Effector memory CD8-positive, alpha-beta T cell (primary cell): ENCODE results near the gene ARFGAP2.

Source experiments
- ATAC-seq: fragments of 150-1000 bp; cut with Tn5 transposase; replicated peaks from 2 replicates; pipeline ENCODE4 v1.10.0; 2021; ENCODE audit warnings: mild to moderate bottlenecking, moderate library complexity
- DNase-seq, 3 experiments: peaks; one replicate each; pipeline ENCODE4 v3.0.0; 2021
- H3K27ac Mint-ChIP-seq, 2 donors: one replicate each; pipeline ENCODE4 v1.8.0; 2022; ENCODE audit warnings: mild to moderate bottlenecking in 2 of 2, mixed read lengths in 2 of 2, moderate library complexity in 2 of 2
- H3K27me3 Mint-ChIP-seq, 2 donors: one replicate each; pipeline ENCODE4 v1.8.0; 2022; ENCODE audit warnings: mixed read lengths in 2 of 2
- H3K36me3 Mint-ChIP-seq: one replicate; pipeline ENCODE4 v1.8.0; 2022; ENCODE audit warnings: mild to moderate bottlenecking, moderate library complexity, mixed read lengths; ENCODE audit not compliant: insufficient read depth
- H3K4me1 Mint-ChIP-seq, 2 donors: one replicate each; pipeline ENCODE4 v1.8.0; 2022; ENCODE audit warnings: low read depth in 2 of 2, mixed read lengths in 2 of 2
- H3K4me3 Mint-ChIP-seq, 2 donors: one replicate each; pipeline ENCODE4 v1.8.0; 2022; ENCODE audit warnings: mild to moderate bottlenecking in 2 of 2, mixed read lengths in 2 of 2, moderate library complexity in 2 of 2
- H3K9me3 Mint-ChIP-seq, 2 donors: one replicate each; pipeline ENCODE4 v1.8.0; 2022; ENCODE audit warnings: mixed read lengths in 2 of 2

ARFGAP2 gene

GRCh38 chr11:47172740-47173336 lies 3.8 kb downstream of the ARFGAP2 start:
- Mint-ChIP-seq H3K36me3 (peaks cover 65% of the 10 kb centered on the region), H3K9me3 (no peaks in the 10 kb centered on the region), H3K4me1 (peaks cover 42 to 44% of the 10 kb centered on the region in 2 donors), H3K27me3 (no peaks in the 10 kb centered on the region), H3K4me3 (no peak overlapping the region), H3K27ac (peak overlapping the region in 1 of 2 donors; percentile 55)
- ATAC-seq (no peak), DNase-seq (no peak)

GRCh38 chr11:47171856-47172255 lies 4.8 kb downstream of the ARFGAP2 start:
- peaks cover 34 to 35% of the 10 kb centered on the region in 2 donors for H3K4me1 Mint-ChIP-seq
- no peaks in the 10 kb centered on the region for H3K27me3 Mint-ChIP-seq
- H3K4me3 Mint-ChIP-seq: no peak overlapping the region
- ATAC-seq: no peak
- H3K27ac Mint-ChIP-seq: peak overlapping the region in 1 of 2 donors; percentile 49
- peaks cover 65% of the 10 kb centered on the region for H3K36me3 Mint-ChIP-seq
- H3K9me3 Mint-ChIP-seq: no peaks in the 10 kb centered on the region
- DNase-seq: no peak

GRCh38 chr11:47171061-47171838 lies 5.4 kb downstream of the ARFGAP2 start:
- no peaks in the 10 kb centered on the region for H3K9me3 Mint-ChIP-seq
- peaks cover 64% of the 10 kb centered on the region for H3K36me3 Mint-ChIP-seq
- ATAC-seq (no peak), DNase-seq (no peak)
- H3K27me3 Mint-ChIP-seq: no peaks in the 10 kb centered on the region
- peak overlapping the region in 1 of 2 donors; percentile 66 for H3K27ac Mint-ChIP-seq
- no peak overlapping the region for H3K4me3 Mint-ChIP-seq
- peaks cover 31 to 35% of the 10 kb centered on the region in 2 donors for H3K4me1 Mint-ChIP-seq

- Mint-ChIP-seq H3K9me3 (no peaks in the 10 kb centered on the region), H3K36me3 (peaks cover 79% of the 10 kb centered on the region)
Measured at GRCh38 chr11:47166368-47166767, 10.3 kb downstream of the ARFGAP2 start.

GRCh38 chr11:47165253-47165840 lies 11.3 kb downstream of the ARFGAP2 start:
- H3K36me3 Mint-ChIP-seq: peaks cover 71% of the 10 kb centered on the region
- no peaks in the 10 kb centered on the region for H3K27me3 Mint-ChIP-seq
- peak overlapping the region in 1 of 2 donors; percentile 67 for H3K27ac Mint-ChIP-seq
- ATAC-seq (no peak), DNase-seq (no peak)
- H3K9me3 Mint-ChIP-seq: no peaks in the 10 kb centered on the region
- no peak overlapping the region for H3K4me3 Mint-ChIP-seq
- peaks cover 0 to 5% of the 10 kb centered on the region in 2 donors for H3K4me1 Mint-ChIP-seq

More at GRCh38 chr11:47166368-47166767, 10.3 kb downstream of the ARFGAP2 start:
- H3K27ac Mint-ChIP-seq: no peak overlapping the region
- peaks cover 4 to 9% of the 10 kb centered on the region in 2 donors for H3K4me1 Mint-ChIP-seq
- no peak for DNase-seq
- ATAC-seq: no peak
- no peak overlapping the region for H3K4me3 Mint-ChIP-seq
- H3K27me3 Mint-ChIP-seq: no peaks in the 10 kb centered on the region

GRCh38 chr11:47164321-47164720 lies 12.4 kb downstream of the ARFGAP2 start:
- Mint-ChIP-seq H3K27ac (no peak overlapping the region), H3K36me3 (peaks cover 65% of the 10 kb centered on the region), H3K4me1 (peaks cover 0 to 5% of the 10 kb centered on the region in 2 donors), H3K4me3 (no peak overlapping the region), H3K27me3 (no peaks in the 10 kb centered on the region), H3K9me3 (no peaks in the 10 kb centered on the region)
- ATAC-seq (no peak), DNase-seq (no peak)

- H3K36me3 Mint-ChIP-seq: peaks cover 62% of the 10 kb centered on the region
- H3K27me3 Mint-ChIP-seq: no peaks in the 10 kb centered on the region
- DNase-seq (no peak), ATAC-seq (no peak)
- H3K4me3 Mint-ChIP-seq: no peak overlapping the region
- no peak overlapping the region for H3K27ac Mint-ChIP-seq
- H3K4me1 Mint-ChIP-seq: peaks cover 0 to 5% of the 10 kb centered on the region in 2 donors
- no peaks in the 10 kb centered on the region for H3K9me3 Mint-ChIP-seq
Measured at GRCh38 chr11:47163898-47164297, 12.8 kb downstream of the ARFGAP2 start.

GRCh38 chr11:47163193-47163592 lies 13.5 kb downstream of the ARFGAP2 start:
- Mint-ChIP-seq H3K36me3 (peaks cover 60% of the 10 kb centered on the region), H3K4me3 (no peak overlapping the region), H3K4me1 (peaks cover 0 to 5% of the 10 kb centered on the region in 2 donors), H3K9me3 (no peaks in the 10 kb centered on the region), H3K27me3 (no peaks in the 10 kb centered on the region), H3K27ac (peak overlapping the region in 1 of 2 donors; percentile 57)
- DNase-seq: no peak
- ATAC-seq: no peak

- Mint-ChIP-seq H3K27ac (peak overlapping the region; percentile 36 to 57), H3K9me3 (no peaks in the 10 kb centered on the region), H3K27me3 (no peaks in the 10 kb centered on the region), H3K4me3 (no peak overlapping the region), H3K4me1 (peaks cover 0 to 5% of the 10 kb centered on the region in 2 donors), H3K36me3 (peaks cover 60% of the 10 kb centered on the region)
- no peak for ATAC-seq
- DNase-seq: no peak
Measured at GRCh38 chr11:47162426-47162825, 14.3 kb downstream of the ARFGAP2 start.

- Mint-ChIP-seq H3K27ac (peak overlapping the region; percentile 36 to 57), H3K9me3 (no peaks in the 10 kb centered on the region), H3K27me3 (no peaks in the 10 kb centered on the region), H3K4me1 (peaks cover 0 to 5% of the 10 kb centered on the region in 2 donors), H3K4me3 (peak overlapping the region in 1 of 2 donors; percentile 19), H3K36me3 (peaks cover 55% of the 10 kb centered on the region)
- no peak for ATAC-seq
- DNase-seq: no peak
Measured at GRCh38 chr11:47161890-47162289, 14.8 kb downstream of the ARFGAP2 start.

- Mint-ChIP-seq H3K27ac (peak overlapping the region; percentile 36 to 57), H3K4me1 (peaks cover 0 to 5% of the 10 kb centered on the region in 2 donors), H3K36me3 (peaks cover 50% of the 10 kb centered on the region), H3K27me3 (no peaks in the 10 kb centered on the region), H3K4me3 (peak overlapping the region in 1 of 2 donors; percentile 19), H3K9me3 (no peaks in the 10 kb centered on the region)
- peak; percentile 41 to 51 (median 51) for DNase-seq
- ATAC-seq: peak; percentile 84
Measured at GRCh38 chr11:47161134-47161854, 15.4 kb downstream of the ARFGAP2 start.

- H3K27me3 Mint-ChIP-seq: no peaks in the 10 kb centered on the region
- H3K36me3 Mint-ChIP-seq: peaks cover 45% of the 10 kb centered on the region
- H3K9me3 Mint-ChIP-seq: no peaks in the 10 kb centered on the region
- H3K4me3 Mint-ChIP-seq: no peak overlapping the region
- H3K4me1 Mint-ChIP-seq: peaks cover 0 to 5% of the 10 kb centered on the region in 2 donors
- H3K27ac Mint-ChIP-seq: peak overlapping the region in 1 of 2 donors; percentile 23
- no peak for ATAC-seq
- DNase-seq: no peak
Measured at GRCh38 chr11:47160753-47161133, 15.9 kb downstream of the ARFGAP2 start.

GRCh38 chr11:47158242-47158641 lies 18.4 kb downstream of the ARFGAP2 start:
- H3K27ac Mint-ChIP-seq: peak overlapping the region in 1 of 2 donors; percentile 88
- no peak for DNase-seq
- H3K27me3 Mint-ChIP-seq: no peaks in the 10 kb centered on the region

More at GRCh38 chr11:47158242-47158641, 18.4 kb downstream of the ARFGAP2 start:
- no peak for ATAC-seq
- Mint-ChIP-seq H3K4me3 (peak overlapping the region in 1 of 2 donors; percentile 33), H3K9me3 (no peaks in the 10 kb centered on the region), H3K36me3 (peaks cover 26% of the 10 kb centered on the region), H3K4me1 (peaks cover 22 to 23% of the 10 kb centered on the region in 2 donors)
